ENCODE measurements around the gene CACNA1C.

DNA sequence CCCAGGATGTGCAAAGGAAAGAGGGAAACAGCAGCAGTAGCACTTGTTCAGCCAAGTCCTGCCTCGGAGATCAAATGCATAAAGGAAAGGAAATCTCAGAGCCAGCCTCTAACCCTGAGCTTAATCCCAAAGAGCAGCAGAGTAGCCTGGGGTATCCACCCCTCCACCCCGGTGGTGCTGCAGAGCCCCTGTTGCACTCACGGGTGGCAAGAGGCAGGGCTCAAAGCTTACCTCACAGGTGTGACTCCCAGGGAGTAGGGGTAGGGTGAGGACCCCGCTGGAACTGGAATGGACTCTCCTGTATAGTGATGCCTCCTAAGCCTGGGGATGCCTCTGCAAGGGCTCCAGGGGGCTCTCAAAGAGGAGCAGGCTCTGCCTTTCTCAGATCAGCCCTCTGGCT lies 211.1 kb downstream of the CACNA1C start:
- TF ChIP-seq, protein P1, sequence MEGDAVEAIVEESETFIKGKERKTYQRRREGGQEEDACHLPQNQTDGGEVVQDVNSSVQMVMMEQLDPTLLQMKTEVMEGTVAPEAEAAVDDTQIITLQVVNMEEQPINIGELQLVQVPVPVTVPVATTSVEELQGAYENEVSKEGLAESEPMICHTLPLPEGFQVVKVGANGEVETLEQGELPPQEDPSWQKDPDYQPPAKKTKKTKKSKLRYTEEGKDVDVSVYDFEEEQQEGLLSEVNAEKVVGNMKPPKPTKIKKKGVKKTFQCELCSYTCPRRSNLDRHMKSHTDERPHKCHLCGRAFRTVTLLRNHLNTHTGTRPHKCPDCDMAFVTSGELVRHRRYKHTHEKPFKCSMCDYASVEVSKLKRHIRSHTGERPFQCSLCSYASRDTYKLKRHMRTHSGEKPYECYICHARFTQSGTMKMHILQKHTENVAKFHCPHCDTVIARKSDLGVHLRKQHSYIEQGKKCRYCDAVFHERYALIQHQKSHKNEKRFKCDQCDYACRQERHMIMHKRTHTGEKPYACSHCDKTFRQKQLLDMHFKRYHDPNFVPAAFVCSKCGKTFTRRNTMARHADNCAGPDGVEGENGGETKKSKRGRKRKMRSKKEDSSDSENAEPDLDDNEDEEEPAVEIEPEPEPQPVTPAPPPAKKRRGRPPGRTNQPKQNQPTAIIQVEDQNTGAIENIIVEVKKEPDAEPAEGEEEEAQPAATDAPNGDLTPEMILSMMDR (IDR thresholded peaks at IDR 0.05) = no peak
- no peak for TF ChIP-seq POLR2A (IDR thresholded peaks at IDR 0.05)
- TF ChIP-seq EP300 (IDR thresholded peaks at IDR 0.05) = no peak

All from tibial nerve (tissue), 4 donors.